Ectodermal cell (in vitro differentiated cells): ENCODE measurements around the gene TTC4.

Experiments
- H3K27ac ChIP-seq: 2 replicates; pipeline ENCODE4 v1.7.0; 2013; ENCODE audit warnings: mild to moderate bottlenecking, low read depth, low read length; ENCODE audit not compliant: insufficient read depth, poor library complexity, severe bottlenecking
- H3K27me3 ChIP-seq: 2 replicates; pipeline ENCODE4 v1.7.0; 2013; ENCODE audit warnings: mild to moderate bottlenecking, low read length; ENCODE audit not compliant: insufficient read depth, control insufficient read depth, poor library complexity, severe bottlenecking
- H3K36me3 ChIP-seq: one replicate; pipeline ENCODE4 v1.7.0; 2013; ENCODE audit warnings: low read length; ENCODE audit not compliant: control insufficient read depth, insufficient read depth
- H3K4me1 ChIP-seq: one replicate; pipeline ENCODE4 v1.7.0; 2013; ENCODE audit warnings: low read length; ENCODE audit not compliant: control insufficient read depth, insufficient read depth
- H3K4me3 ChIP-seq: 2 replicates; pipeline ENCODE4 v1.7.0; 2013; ENCODE audit warnings: low read depth, low read length, control low read depth; ENCODE audit not compliant: insufficient read depth
- H3K9me3 ChIP-seq: 2 replicates; pipeline ENCODE4 v1.7.0; 2013; ENCODE audit warnings: mild to moderate bottlenecking, low read length, moderate library complexity; ENCODE audit not compliant: control insufficient read depth
- WGBS, 2 experiments: methylation state at CpG; one replicate each; pipeline ENCODE4 v1.1.7; 2013; ENCODE audit warnings: missing lambda C conversion rate in 2 of 2; 5-methylcytosine and 5-hydroxymethylcytosine counted together

The TTC4 gene

DNA sequence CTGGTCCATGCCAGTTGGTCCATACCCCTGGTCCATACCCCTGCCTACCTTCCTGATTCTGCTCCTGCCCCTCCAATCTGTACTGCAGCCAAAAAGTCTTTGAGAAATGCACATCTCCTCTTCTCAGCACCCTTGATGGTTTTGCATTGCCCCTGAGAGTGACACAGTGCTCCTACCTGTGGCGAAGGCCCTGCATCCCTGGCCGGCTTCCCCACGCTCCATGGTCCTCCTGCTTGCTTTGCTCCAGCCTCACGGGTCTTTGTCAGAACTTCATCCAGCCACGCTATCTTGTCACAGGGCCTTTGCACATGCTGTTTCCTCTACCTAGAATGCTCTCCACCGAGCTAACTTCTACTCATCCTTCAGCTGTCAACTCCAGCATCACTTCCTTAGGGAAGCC lies 32.2 kb upstream of the TTC4 start:
- no peaks in the 10 kb centered on the region for H3K9me3 ChIP-seq
- no peak overlapping the region for H3K27ac ChIP-seq
- no peaks in the 10 kb centered on the region for H3K36me3 ChIP-seq
- H3K4me3 ChIP-seq, result no peak overlapping the region
- H3K4me1 ChIP-seq, result peaks cover 9% of the 10 kb centered on the region
- no peaks in the 10 kb centered on the region for H3K27me3 ChIP-seq
- WGBS, 2 experiments, result 92% methylated on average over 6 of the region's 6 CpGs

DNA sequence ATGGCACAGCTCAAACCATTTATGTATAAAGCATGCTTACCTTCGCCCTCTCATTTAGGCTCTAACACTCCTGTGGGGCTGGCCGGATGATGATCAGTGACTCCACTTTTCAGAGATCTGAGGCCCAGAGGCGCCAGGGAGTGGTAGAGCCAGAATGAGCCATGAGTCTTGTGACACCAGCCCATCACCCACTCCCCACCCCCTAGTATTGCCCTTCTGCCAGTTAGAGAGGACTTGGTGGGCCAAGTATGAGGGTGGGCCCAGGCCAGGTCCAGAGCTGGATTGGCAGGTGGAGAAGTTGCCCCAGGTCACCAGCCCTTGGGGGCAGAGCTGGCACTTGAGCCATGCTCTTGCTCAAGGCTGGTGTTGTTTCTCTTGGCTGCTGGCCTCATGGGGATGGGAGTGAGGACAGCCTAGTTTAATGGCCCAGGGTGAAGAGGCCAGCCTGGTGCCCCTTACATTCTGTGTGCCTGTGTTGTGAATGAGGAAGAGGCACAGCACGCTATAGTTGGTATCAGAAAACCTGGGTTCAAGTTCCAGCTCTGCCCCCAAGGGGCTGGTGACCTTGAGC lies 30.2 kb upstream of the TTC4 start:
- H3K4me3 ChIP-seq, result no peak overlapping the region
- no peak overlapping the region for H3K27ac ChIP-seq
- H3K9me3 ChIP-seq, result no peaks in the 10 kb centered on the region
- 93% methylated on average over 4 of the region's 4 CpGs for WGBS, 2 experiments
- H3K36me3 ChIP-seq, result no peaks in the 10 kb centered on the region
- H3K4me1 ChIP-seq, result peaks cover 4% of the 10 kb centered on the region
- no peaks in the 10 kb centered on the region for H3K27me3 ChIP-seq

DNA sequence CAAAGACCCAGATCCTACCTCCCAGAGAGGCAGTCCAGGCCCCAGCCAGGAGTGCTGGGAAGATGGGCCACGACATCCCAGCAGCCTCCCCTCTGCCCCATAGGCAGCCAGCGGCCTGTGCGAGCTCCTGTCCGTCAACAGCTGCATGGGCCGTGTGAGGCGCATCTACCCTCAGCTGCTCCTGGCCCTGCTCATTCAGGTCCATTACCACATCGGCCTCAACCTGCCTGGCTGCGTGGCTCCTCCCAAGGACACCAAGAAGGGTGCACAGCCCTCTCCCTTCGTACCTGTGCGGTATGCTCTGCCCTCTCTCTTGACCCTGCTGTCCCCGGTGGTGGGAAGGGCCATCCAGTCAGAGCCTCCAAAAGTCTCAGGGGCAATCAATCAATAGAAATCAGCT lies 29.5 kb upstream of the TTC4 start:
- WGBS, 2 experiments, result 89% methylated on average over 11 of the region's 11 CpGs
- Histone ChIP-seq H3K36me3 (no peaks in the 10 kb centered on the region), H3K27me3 (no peaks in the 10 kb centered on the region)

DNA sequence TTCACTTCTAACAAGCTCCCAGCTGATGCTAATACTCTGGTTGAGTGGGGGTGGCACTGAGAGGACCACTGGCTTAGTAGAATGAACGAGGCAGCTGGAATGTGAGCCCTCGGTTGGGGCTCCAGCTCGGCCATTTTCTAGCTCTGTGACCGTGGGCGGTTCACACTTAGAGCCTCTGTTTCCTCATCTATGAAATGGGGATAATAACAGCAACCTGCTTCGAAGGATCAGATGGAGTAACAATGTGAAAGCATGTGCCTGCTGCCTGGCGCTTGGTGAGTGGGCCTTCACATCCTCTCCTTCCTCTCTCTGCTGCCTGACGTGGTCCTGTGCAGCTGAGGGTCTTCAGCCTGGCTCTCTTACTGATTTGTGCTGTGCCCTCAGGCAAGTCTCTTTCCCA lies 20.9 kb upstream of the TTC4 start:
- WGBS, 2 experiments, result 81 to 88% methylated on average over 8 of the region's 8 CpGs

More for the DNA sequence above, 29.5 kb upstream of the TTC4 start:
- peaks cover 4% of the 10 kb centered on the region for H3K4me1 ChIP-seq
- H3K27ac ChIP-seq, result no peak overlapping the region
- H3K4me3 ChIP-seq, result no peak overlapping the region
- no peaks in the 10 kb centered on the region for H3K9me3 ChIP-seq

DNA sequence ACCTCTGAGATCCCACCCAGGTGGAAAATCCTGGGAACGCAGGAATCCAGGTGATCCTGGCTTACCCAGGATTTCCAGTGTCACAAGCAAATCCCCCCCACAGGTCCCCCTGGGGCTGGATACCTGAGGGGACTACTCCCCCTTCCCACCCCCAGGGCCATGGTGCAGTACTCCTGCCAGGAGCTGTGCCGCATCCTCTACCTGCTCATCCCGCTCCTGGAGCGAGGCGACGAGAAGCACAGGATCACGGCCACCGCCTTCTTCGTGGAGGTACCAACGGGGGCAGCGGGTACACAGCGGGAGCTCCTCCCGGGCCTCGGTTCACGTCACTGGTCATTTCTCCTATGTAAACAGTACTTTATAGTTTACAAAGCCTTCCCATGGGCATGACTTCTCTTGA lies 20.4 kb upstream of the TTC4 start:
- Histone ChIP-seq H3K36me3 (no peaks in the 10 kb centered on the region), H3K27ac (no peak overlapping the region), H3K4me1 (no peaks in the 10 kb centered on the region), H3K9me3 (no peaks in the 10 kb centered on the region), H3K4me3 (no peak overlapping the region), H3K27me3 (no peaks in the 10 kb centered on the region)
- WGBS, 2 experiments, result 90 to 91% methylated on average over 15 of the region's 15 CpGs

More for the DNA sequence above, 20.9 kb upstream of the TTC4 start:
- Histone ChIP-seq H3K4me1 (no peaks in the 10 kb centered on the region), H3K4me3 (no peak overlapping the region), H3K36me3 (no peaks in the 10 kb centered on the region), H3K9me3 (no peaks in the 10 kb centered on the region), H3K27ac (no peak overlapping the region), H3K27me3 (no peaks in the 10 kb centered on the region)

DNA sequence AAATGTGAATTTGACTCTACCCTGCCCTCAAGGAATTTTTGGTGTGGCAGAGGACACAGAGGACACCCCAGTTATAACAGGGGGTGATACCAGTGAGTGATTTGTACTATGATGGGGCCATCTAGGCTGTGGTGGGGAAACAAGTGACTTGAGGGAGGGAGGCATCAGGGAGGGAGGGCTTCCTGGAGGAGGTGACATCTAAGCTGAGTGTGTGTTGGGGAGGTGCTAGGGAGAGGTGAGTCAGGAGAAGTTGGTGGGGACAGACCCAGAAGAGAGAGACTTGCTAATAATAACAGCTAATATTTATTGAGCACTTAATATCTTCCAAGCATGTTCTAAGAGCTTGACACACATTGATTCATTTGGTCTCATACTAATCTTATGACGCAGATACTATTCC lies 19.9 kb upstream of the TTC4 start:
- WGBS, 2 experiments, result 87 to 95% methylated on average over 1 of the region's 1 CpG
- Histone ChIP-seq H3K4me1 (no peaks in the 10 kb centered on the region), H3K9me3 (no peaks in the 10 kb centered on the region), H3K27me3 (no peaks in the 10 kb centered on the region), H3K4me3 (no peak overlapping the region), H3K36me3 (no peaks in the 10 kb centered on the region), H3K27ac (no peak overlapping the region)

DNA sequence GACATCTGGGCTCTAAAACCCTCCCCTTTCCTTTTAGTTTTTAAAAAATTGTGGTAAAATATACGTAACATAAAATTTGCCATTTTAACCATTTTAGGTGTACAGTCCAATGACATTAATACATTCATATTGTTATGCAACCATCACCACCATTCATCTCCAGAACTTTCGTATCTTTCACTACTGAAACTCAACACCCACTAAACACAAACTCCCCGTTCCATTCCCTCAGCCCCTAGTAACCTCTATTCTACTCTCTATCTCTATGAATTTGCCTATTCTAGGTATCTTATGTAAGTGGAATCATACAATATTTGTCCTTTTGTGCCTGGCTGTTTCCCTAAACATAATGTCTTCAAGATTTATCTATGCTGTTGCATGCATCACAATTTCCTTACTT lies 19.4 kb upstream of the TTC4 start:
- Histone ChIP-seq H3K27me3 (no peaks in the 10 kb centered on the region), H3K36me3 (no peaks in the 10 kb centered on the region)
- WGBS, 2 experiments, result 83 to 89% methylated on average over 3 of the region's 3 CpGs

DNA sequence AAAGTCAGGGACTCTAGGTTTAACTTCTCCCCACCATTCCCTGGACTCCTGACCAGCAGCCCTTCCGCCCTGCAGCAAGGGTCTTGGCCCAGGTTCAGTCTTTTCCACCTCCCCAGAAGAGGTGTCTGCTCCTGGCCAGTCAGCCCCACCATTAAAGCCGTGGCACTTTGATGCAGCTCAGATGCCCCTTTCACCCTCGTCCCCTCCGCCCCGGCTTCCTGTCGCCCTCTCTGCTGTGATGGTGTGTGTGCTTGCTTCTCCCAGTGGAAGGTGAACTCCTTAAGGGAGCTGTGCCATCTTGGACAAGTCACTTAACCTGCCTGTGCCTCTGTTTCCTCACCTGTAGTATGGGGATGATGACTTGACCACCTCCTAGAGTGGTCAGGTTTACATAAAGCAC lies 17.8 kb upstream of the TTC4 start:
- Histone ChIP-seq H3K27me3 (no peaks in the 10 kb centered on the region), H3K9me3 (no peaks in the 10 kb centered on the region), H3K27ac (no peak overlapping the region), H3K4me3 (no peak overlapping the region), H3K36me3 (no peaks in the 10 kb centered on the region), H3K4me1 (no peaks in the 10 kb centered on the region)
- WGBS, 2 experiments, result 88 to 92% methylated on average over 6 of the region's 6 CpGs

More for the DNA sequence above, 19.4 kb upstream of the TTC4 start:
- H3K9me3 ChIP-seq, result no peaks in the 10 kb centered on the region
- H3K4me3 ChIP-seq, result no peak overlapping the region
- no peaks in the 10 kb centered on the region for H3K4me1 ChIP-seq
- no peak overlapping the region for H3K27ac ChIP-seq

DNA sequence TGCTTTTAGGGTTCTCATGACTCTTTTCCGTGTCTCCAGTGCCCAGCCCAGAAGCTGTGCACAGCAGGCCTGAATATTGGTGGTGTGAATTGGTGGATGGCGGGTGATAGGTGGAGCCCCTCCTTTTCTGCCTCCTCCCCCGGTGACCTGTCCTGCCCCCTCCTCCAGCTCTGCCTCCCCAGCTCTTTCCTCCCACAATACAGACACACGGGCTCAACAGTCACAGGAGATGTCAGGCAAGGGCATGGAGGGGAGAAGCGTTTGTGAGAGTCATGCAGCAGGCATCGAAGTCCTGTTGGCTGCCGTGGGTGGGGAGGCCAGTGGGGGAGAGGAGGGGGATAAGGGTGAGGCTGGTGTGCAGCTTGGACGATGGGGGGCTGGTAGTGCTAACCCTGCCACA lies 17.3 kb upstream of the TTC4 start:
- no peak overlapping the region for H3K27ac ChIP-seq
- H3K36me3 ChIP-seq, result no peaks in the 10 kb centered on the region
- H3K4me1 ChIP-seq, result no peaks in the 10 kb centered on the region
- H3K27me3 ChIP-seq, result no peaks in the 10 kb centered on the region
- H3K4me3 ChIP-seq, result no peak overlapping the region
- no peaks in the 10 kb centered on the region for H3K9me3 ChIP-seq
- 76 to 88% methylated on average over 6 to 8 of the region's 8 CpGs for WGBS, 2 experiments

DNA sequence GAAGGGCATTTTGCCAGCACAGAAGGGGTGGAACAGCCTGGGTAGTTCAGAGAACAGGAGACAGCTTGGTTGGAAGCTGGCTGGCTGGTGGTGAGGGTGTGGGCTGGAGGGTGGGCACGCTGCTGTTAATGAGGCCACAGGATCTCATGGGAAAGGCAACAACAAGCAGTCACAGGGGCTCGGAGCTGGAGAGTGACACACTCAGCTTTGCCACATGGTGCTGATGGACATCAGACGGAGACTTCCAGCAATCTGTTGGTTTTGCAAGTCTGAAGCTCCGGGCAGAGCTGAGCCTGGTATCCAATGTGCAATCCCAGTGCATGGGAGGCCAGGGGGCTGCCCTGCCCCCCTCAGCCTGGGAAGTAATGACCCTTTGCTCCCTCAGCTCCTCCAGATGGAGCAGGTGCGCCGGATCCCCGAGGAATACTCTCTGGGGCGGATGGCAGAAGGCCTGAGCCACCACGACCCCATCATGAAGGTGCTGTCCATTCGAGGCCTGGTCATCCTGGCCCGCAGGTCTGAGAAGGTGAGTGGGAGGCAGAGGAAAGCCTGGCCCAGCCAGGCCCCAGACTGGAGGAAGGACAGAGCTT lies 15.6 kb upstream of the TTC4 start:
- WGBS, 2 experiments, result 90 to 94% methylated on average over 11 of the region's 11 CpGs
- H3K9me3 ChIP-seq, result no peaks in the 10 kb centered on the region
- no peak overlapping the region for H3K4me3 ChIP-seq
- no peaks in the 10 kb centered on the region for H3K36me3 ChIP-seq
- H3K27ac ChIP-seq, result no peak overlapping the region
- H3K27me3 ChIP-seq, result no peaks in the 10 kb centered on the region
- no peaks in the 10 kb centered on the region for H3K4me1 ChIP-seq
